Endothelial cell (in vitro differentiated cells): ENCODE measurements around the gene FADD. TPM values are rescaled to one million over a fixed set of nuclear protein-coding genes. Genes with fewer than 3 reads are reported as not detected.
"Not testable (repeated sequence)": the region's sequence is repeated elsewhere in the genome, so short reads cannot be mapped to it uniquely, and the experiment has no call there.

ENCODE experiments used
- DNase-seq: peaks from one replicate; pipeline ENCODE4 v3.0.0; 2021; ENCODE audit warnings: low spot score
- H3K27ac Mint-ChIP-seq: one replicate; pipeline ENCODE4 v1.8.0; 2021; ENCODE audit warnings: mixed read lengths, inconsistent platforms; ENCODE audit not compliant: unreplicated experiment
- H3K27me3 Mint-ChIP-seq: one replicate; pipeline ENCODE4 v1.8.0; 2021; ENCODE audit warnings: mild to moderate bottlenecking, moderate library complexity, mixed read lengths, inconsistent platforms; ENCODE audit not compliant: unreplicated experiment
- H3K36me3 Mint-ChIP-seq: one replicate; pipeline ENCODE4 v1.8.0; 2021; ENCODE audit warnings: mild to moderate bottlenecking, low read depth, mixed read lengths, inconsistent platforms; ENCODE audit not compliant: unreplicated experiment
- H3K4me1 Mint-ChIP-seq: one replicate; pipeline ENCODE4 v1.8.0; 2021; ENCODE audit warnings: mild to moderate bottlenecking, mixed read lengths, inconsistent platforms; ENCODE audit not compliant: unreplicated experiment
- H3K4me3 Mint-ChIP-seq: one replicate; pipeline ENCODE4 v1.8.0; 2021; ENCODE audit warnings: mild to moderate bottlenecking, mixed read lengths, inconsistent platforms; ENCODE audit not compliant: unreplicated experiment
- H3K9me3 Mint-ChIP-seq: one replicate; pipeline ENCODE4 v1.8.0; 2021; ENCODE audit warnings: mixed read lengths, inconsistent platforms; ENCODE audit not compliant: unreplicated experiment
- CTCF ChIP-seq: fragments of 200-600 bp; sonication (generic); IDR thresholded peaks from one replicate; pipeline ENCODE4 v1.5.0; 2021; ENCODE audit warnings: antibody characterized with exemption; ENCODE audit not compliant: unreplicated experiment
- total RNA-seq: library from RNA; stranded (reverse); fragmentation: NEBNext Ultra II Directional; extraction: Animal tissue kit (Norgen Biotek cat#: 25700); gene quantifications from one replicate; pipeline ENCODE4 v1.2.1, GENCODE V29; 2021; ENCODE audit not compliant: unreplicated experiment

Gene FADD
- total RNA-seq, 1 donor from 2014 or later = 30.3 TPM

- H3K4me1 Mint-ChIP-seq = no peaks in the 10 kb centered on the region
- H3K36me3 Mint-ChIP-seq = no peaks in the 10 kb centered on the region
- no peaks in the 10 kb centered on the region for H3K27me3 Mint-ChIP-seq
- H3K27ac Mint-ChIP-seq = no peak overlapping the region
- no peak for TF ChIP-seq CTCF
- no peaks in the 10 kb centered on the region for H3K9me3 Mint-ChIP-seq
- H3K4me3 Mint-ChIP-seq = no peak overlapping the region
- DNase-seq = no peak
Measured at GRCh38 chr11:70194792-70195791, 8.0 kb upstream of the FADD start.

GRCh38 chr11:70200212-70200844, 2.8 kb upstream of the FADD start:
- H3K27ac Mint-ChIP-seq = no peak overlapping the region
- DNase-seq = no peak
- peaks cover 18% of the 10 kb centered on the region for H3K4me1 Mint-ChIP-seq
- peaks cover 13% of the 10 kb centered on the region for H3K27me3 Mint-ChIP-seq
- H3K4me3 Mint-ChIP-seq = no peak overlapping the region
- H3K36me3 Mint-ChIP-seq = no peaks in the 10 kb centered on the region
- no peaks in the 10 kb centered on the region for H3K9me3 Mint-ChIP-seq
- no peak for TF ChIP-seq CTCF

GRCh38 chr11:70201047-70201446, 2.0 kb upstream of the FADD start:
- not testable (repeated sequence) for H3K36me3 Mint-ChIP-seq, H3K4me3 Mint-ChIP-seq, H3K27ac Mint-ChIP-seq, DNase-seq, H3K9me3 Mint-ChIP-seq
- Mint-ChIP-seq H3K27me3 (peaks cover 13% of the 10 kb centered on the region), H3K4me1 (peaks cover 21% of the 10 kb centered on the region)

GRCh38 chr11:70201882-70202861, 924 bp upstream of the FADD start:
- Mint-ChIP-seq H3K4me1 (peaks cover 21% of the 10 kb centered on the region), H3K27me3 (peaks cover 13% of the 10 kb centered on the region), H3K27ac (peak overlapping the region; percentile 82), H3K36me3 (peaks cover 5% of the 10 kb centered on the region), H3K4me3 (peak overlapping the region; percentile 93), H3K9me3 (no peaks in the 10 kb centered on the region)
- no peak for DNase-seq
- no peak for TF ChIP-seq CTCF
